Brain microvascular endothelial cell (primary cell): Measurements from ENCODE around the gene TACR1.
A peak's percentile ranks its signal among the peaks of the same experiment; 100 is the strongest.

Experiments used
- DNase-seq: peaks from one replicate; pipeline ENCODE4 v3.0.0-alpha.2; 2020
- H3K27ac ChIP-seq: fragments of 250-450 bp; sonication (Bioruptor Pico); 2 replicates; pipeline ENCODE4 v1.5.1; 2020; ENCODE audit warnings: mild to moderate bottlenecking, moderate library complexity
- H3K27me3 ChIP-seq: fragments of 250-450 bp; sonication (Bioruptor Pico); replicated peaks from 2 replicates; pipeline ENCODE4 v1.5.1; 2020; ENCODE audit warnings: mild to moderate bottlenecking
- H3K36me3 ChIP-seq: fragments of 250-450 bp; sonication (Bioruptor Pico); replicated peaks from 2 replicates; pipeline ENCODE4 v1.5.1; 2020; ENCODE audit warnings: mild to moderate bottlenecking
- H3K4me3 ChIP-seq: 2 replicates; pipeline ENCODE4 v1.5.1; 2011; ENCODE audit warnings: low read depth, mild to moderate bottlenecking, control low read depth, low read length, moderate library complexity
- in situ Hi-C: cut with HindIII; loops from 2 replicates; pipeline ENCODE4 v1.10.0; 2017; ENCODE audit warnings: low sequenced_read_pairs, low pct_ligation_motif_present
- TF ChIP-seq, protein P1 (sequence below): IDR thresholded peaks from 2 replicates; pipeline ENCODE4 v1.5.1; 2011; ENCODE audit warnings: low read depth, mild to moderate bottlenecking, moderate library complexity, low read length, control low read depth, inconsistent platforms; ENCODE audit errors: missing control alignments

TACR1 gene

DNA sequence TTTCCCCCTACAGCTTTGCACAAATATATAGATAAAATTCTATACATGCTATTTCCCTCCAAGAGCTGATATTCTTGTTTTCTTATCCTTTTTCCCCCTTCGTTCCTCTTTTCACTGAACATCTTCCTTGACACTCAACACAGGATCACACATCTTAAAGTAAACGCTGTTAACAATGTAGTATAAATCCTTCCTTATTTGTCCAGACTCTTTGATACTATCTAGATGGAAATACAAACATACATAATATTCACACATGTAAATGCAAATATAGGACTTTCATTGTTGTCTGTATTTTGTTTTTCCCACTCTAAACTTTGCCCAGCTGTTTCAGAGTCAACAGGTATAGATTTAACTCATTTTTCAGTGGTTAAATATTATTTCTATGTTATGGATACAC is 3.0 kb upstream of the TACR1 start:
- in situ Hi-C loops = no loop called here
- Histone ChIP-seq H3K27me3 (peaks cover 46% of the 10 kb centered on the region), H3K36me3 (no peaks in the 10 kb centered on the region), H3K27ac (no peak overlapping the region), H3K4me3 (no peak overlapping the region)
- TF ChIP-seq, protein P1, sequence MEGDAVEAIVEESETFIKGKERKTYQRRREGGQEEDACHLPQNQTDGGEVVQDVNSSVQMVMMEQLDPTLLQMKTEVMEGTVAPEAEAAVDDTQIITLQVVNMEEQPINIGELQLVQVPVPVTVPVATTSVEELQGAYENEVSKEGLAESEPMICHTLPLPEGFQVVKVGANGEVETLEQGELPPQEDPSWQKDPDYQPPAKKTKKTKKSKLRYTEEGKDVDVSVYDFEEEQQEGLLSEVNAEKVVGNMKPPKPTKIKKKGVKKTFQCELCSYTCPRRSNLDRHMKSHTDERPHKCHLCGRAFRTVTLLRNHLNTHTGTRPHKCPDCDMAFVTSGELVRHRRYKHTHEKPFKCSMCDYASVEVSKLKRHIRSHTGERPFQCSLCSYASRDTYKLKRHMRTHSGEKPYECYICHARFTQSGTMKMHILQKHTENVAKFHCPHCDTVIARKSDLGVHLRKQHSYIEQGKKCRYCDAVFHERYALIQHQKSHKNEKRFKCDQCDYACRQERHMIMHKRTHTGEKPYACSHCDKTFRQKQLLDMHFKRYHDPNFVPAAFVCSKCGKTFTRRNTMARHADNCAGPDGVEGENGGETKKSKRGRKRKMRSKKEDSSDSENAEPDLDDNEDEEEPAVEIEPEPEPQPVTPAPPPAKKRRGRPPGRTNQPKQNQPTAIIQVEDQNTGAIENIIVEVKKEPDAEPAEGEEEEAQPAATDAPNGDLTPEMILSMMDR = no peak
- DNase-seq = no peak

DNA sequence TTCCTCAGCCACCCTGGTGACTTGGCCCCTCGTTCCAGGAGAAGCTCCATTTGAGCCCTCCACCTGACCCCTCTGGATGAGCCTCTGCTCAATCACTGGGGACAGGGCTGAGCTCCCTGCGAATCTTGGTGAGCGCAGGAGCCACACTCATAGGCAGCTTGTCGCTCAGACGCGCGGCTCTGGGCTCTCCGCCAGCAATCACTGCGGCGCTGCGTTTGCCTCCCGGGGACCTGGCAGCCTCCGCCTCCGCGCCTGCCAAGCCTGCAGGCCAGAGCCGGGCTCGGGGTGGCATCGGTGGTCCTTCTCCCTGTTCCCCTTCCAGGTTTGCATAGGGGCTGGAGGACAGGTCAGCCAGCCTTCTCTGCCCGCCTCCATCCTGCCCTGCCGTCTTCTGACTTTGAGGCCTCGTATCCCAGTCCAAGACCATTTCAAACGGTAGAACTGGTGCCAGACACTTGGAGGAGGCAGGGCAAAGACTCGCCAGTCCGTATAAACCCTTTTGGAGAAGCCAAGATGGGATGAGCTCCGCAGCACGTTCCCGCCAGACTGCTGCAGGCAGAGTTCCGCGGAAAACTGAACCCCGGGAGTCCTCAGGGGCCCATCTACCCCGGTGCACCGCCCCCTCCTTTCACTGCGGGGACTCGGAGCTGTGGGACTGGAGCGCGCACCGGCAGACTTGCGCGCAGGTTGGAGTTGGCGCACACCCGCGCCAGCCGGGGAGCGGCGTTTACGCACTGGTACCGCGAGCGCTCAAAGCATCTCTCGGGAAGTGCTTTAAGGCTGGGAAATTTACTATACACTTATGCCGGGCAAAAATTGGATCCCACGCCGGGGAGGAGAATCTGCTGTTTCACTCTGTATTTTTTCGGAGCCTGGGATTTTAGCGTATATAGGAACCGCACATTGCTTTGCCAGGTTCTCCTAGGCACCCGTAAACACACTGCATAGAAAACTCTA is 1.1 kb upstream of the TACR1 start:
- DNase-seq = no peak
- peaks cover 47% of the 10 kb centered on the region for H3K27me3 ChIP-seq
- H3K4me3 ChIP-seq = peak overlapping the region; percentile 33
- H3K36me3 ChIP-seq = no peaks in the 10 kb centered on the region
- in situ Hi-C loops = no loop called here
- TF ChIP-seq, protein P1 = no peak
- H3K27ac ChIP-seq = no peak overlapping the region

DNA sequence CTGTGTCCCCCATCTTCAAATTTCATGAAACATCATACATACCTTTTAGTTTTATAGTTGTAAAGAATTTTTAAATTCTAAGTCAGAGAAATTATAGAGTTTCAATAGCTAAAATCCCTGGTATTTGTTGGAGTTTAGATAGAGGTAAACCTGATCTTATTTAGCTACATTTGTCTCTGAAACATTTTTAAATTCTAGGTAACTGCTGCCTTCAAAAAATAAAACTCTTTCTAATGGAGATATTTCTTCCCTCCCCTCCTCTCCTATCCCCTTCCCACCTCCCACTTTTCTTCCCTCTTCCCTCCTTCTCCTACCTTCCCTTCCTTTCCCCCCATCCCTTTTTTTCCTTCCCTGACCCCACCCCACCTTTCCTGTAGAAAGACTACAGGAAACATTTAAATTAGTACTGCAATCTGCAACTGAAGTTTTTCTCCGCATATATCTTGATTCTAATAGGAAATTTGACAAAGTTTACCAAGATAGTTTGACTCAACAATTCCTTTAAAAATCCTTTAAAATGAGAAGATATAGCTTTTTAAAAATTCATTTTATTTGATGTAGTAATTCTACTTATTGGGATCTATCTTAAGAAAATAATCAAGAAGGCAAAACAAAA is 4.1 kb downstream of the TACR1 start:
- TF ChIP-seq, protein P1 = no peak
- Histone ChIP-seq H3K27me3 (peaks cover 28% of the 10 kb centered on the region), H3K4me3 (no peak overlapping the region), H3K27ac (no peak overlapping the region), H3K36me3 (no peaks in the 10 kb centered on the region)
- in situ Hi-C loops = no loop called here
- no peak for DNase-seq

DNA sequence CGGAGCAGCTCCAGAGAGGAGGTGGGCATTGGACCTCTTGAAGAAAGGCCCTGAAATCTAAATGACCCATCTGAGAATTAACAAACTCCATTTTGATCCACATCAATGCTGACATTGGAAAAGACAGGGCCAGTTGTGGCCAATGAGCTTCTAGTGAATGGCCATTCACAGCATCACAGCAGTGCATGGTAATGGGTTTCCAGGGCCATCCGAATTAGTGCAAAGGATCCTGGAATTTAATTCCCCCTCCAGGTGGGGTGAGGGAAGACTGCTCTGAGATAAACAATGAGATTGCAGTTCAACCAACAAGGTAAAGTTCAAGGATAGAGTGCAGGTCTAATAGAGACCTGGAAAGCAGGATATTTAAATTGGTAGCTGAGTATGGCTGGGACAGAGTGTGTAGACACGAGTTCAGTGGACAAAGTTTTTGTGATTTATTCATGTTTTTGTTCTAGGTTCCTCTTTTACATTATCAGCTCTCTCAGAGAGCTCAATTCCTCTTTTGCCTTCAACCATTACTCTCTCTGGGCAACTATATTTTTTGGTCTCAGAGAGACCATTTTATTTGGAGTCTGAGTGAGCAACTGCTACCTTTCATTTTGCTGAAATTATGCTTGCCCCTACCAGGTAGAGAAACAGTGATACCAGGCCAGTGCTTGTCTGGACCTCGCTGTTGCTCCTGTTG is 5.0 kb downstream of the TACR1 start:
- Histone ChIP-seq H3K27me3 (peaks cover 24% of the 10 kb centered on the region), H3K4me3 (no peak overlapping the region), H3K27ac (no peak overlapping the region), H3K36me3 (no peaks in the 10 kb centered on the region)
- DNase-seq = no peak
- TF ChIP-seq, protein P1 = no peak
- in situ Hi-C loops = no loop called here

DNA sequence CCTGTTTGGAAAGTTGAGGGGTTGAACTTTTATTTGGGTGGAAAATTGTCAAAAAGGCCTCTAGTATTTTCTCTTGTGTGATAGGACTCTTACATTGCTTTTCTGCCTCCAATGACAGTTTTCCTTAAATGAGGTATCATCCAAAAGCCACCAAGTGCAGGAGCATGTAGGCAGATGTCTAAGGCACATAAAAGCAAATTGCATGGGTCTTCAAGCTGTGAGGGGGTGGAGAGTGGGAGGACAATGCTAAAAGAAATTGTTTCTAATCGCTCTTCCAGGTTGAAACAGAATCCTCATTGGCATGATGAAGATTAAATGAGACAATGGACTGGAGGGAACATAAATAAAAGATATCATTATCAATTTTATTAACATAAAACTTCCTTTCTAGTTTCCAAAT is 6.8 kb downstream of the TACR1 start:
- H3K36me3 ChIP-seq = no peaks in the 10 kb centered on the region
- no peak overlapping the region for H3K27ac ChIP-seq
- H3K4me3 ChIP-seq = no peak overlapping the region
- H3K27me3 ChIP-seq = peaks cover 6% of the 10 kb centered on the region
- no peak for DNase-seq
- TF ChIP-seq, protein P1 = no peak
- in situ Hi-C loops = no loop called here
